22Rv1 (cell line): ENCODE results near the gene ENAH.
"Not testable (repeated sequence)": the region's sequence is repeated elsewhere in the genome, so short reads cannot be mapped to it uniquely, and the experiment has no call there.

Source experiments
- H3K27ac ChIP-seq: fragments of 450-650 bp; 2 replicates; pipeline ENCODE4 v1.5.1; 2017
- CTCF ChIP-seq: fragments of 450-650 bp; IDR thresholded peaks from 2 replicates; pipeline ENCODE4 v1.5.1; 2017; ENCODE audit warnings: mild to moderate bottlenecking
- ZFX ChIP-seq: fragments of 450-650 bp; IDR thresholded peaks from 2 replicates; pipeline ENCODE4 v1.6.1; 2017; ENCODE audit warnings: antibody characterized with exemption, borderline replicate concordance

ENAH gene

GRCh38 chr1:225652729-225653462 lies at the start of gene ENAH:
ENAH (minus strand) TSS chr1:225653123; CDS start chr1:225652690, 433 bp downstream.
- peak within 1 kb of the TSS; percentile 79 for H3K27ac ChIP-seq

GRCh38 chr1:225700889-225701465 lies 48.1 kb upstream of the ENAH start:
- TF ChIP-seq CTCF: no peak
- TF ChIP-seq ZFX: no peak
- H3K27ac ChIP-seq: no peak overlapping the region

More at GRCh38 chr1:225652729-225653462, at the start of gene ENAH:
- TF ChIP-seq ZFX: no peak
- no peak for TF ChIP-seq CTCF

- no peak overlapping the region for H3K27ac ChIP-seq
- no peak for TF ChIP-seq ZFX
- TF ChIP-seq CTCF: no peak
Observed at GRCh38 chr1:225700164-225700821, 47.4 kb upstream of the ENAH start.

GRCh38 chr1:225699336-225699735 lies 46.4 kb upstream of the ENAH start:
- H3K27ac ChIP-seq: no peak overlapping the region

GRCh38 chr1:225698194-225698593 lies 45.3 kb upstream of the ENAH start:
- H3K27ac ChIP-seq: not testable (repeated sequence)

More at GRCh38 chr1:225699336-225699735, 46.4 kb upstream of the ENAH start:
- TF ChIP-seq ZFX: no peak
- no peak for TF ChIP-seq CTCF

GRCh38 chr1:225697428-225697827 lies 44.5 kb upstream of the ENAH start:
- TF ChIP-seq CTCF: no peak
- TF ChIP-seq ZFX: no peak
- H3K27ac ChIP-seq: no peak overlapping the region

- H3K27ac ChIP-seq: peak overlapping the region; percentile 22
- no peak for TF ChIP-seq CTCF
Observed at GRCh38 chr1:225695578-225696337, 42.8 kb upstream of the ENAH start.
